ENCODE data around the gene RUNX2.

DNA sequence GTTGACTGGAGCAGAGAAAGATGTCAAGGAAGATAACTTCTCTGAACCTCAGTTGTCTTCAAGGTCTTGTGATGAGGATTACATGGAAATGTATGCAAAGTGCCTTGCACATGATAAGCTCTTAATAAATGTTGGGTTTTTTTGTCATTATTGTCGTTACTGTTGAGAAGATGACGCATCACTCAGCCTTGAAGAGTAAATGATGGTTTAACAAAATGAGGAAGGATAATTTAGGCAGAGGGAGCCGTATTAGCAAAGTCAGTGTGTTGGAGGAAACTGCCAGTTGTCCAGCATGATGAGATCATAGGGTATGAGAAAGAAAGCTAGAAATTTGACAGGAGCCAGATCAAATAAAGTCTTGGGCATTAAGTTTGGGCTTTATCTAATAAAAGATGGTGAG is 58.4 kb downstream of the RUNX2 start:
- TF ChIP-seq CREB1 (IDR thresholded peaks at IDR 0.05) (no peak), POLR2AphosphoS5 (IDR thresholded peaks at IDR 0.05; ENCODE audit: low read depth, low read length) (no peak), CTCF (IDR thresholded peaks at IDR 0.05; ENCODE audit: control extremely low read depth in 1 of 3, insufficient read depth in 1 of 3, low read depth in 1 of 3, low read length in 3 of 3) (no peak), CHD1 (IDR thresholded peaks at IDR 0.05; ENCODE audit: low read depth, low read length) (no peak), TBP (IDR thresholded peaks at IDR 0.05; ENCODE audit: low read depth, low read length) (no peak), MAX (IDR thresholded peaks at IDR 0.05) (no peak), ZNF274 (IDR thresholded peaks at IDR 0.05; ENCODE audit: borderline replicate concordance, extremely low read depth, low read length) (no peak), SRF (IDR thresholded peaks at IDR 0.05; ENCODE audit: low read depth, low read length) (no peak), POLR2A (IDR thresholded peaks at IDR 0.05; ENCODE audit: control extremely low read depth in 1 of 2, low read depth in 2 of 2, low read length in 2 of 2) (no peak)

Measured in H1 (cell line).